Measurements from ENCODE around the gene PTX4.

Gene PTX4

DNA sequence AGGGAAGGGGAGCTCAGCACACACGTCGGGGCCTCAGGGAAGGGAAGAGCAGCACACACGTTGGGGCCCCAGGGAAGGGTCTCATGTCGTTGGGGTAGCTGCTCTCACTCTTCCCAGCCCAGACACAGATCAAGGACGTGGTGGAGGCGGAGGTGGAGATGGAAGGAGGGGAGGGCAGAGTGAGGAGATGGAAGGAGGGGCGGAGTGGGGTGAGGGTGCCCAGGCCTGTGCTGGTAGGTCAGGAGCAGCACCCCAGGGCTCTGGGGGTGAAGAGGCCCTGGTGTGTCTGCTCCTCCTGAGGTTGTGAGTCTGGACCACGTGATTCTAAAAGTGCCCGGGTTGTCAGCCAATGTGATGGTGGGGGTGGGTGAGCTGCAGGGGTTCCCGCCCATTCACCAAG, 28.8 kb downstream of the PTX4 start:
- no peak for DNase-seq (ENCODE audit: low read depth in 2 of 2)

DNA sequence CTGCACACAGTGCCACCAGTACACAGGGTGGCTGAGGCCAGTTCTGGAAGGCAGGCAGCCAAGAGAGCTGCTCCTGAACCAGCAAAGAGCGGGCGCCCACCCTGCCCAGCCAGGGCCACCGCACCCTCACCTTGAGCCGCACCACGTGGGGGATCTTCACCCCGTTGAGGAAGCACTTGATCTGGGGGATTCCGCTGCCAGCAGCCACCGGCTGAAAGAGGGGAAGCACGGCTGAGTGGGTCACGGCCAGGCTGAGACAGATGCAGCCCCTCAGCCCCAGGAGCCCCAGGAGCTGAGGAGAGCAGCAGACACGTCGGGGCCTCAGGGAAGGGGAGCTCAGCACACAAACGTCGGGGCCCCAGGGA, 29.8 kb downstream of the PTX4 start:
- DNase-seq (ENCODE audit: low read depth in 2 of 2): no peak

GRCh38 chr16:1458336-1458976, 30.3 kb downstream of the PTX4 start:
- no peak for DNase-seq (ENCODE audit: low read depth in 2 of 2)

DNA sequence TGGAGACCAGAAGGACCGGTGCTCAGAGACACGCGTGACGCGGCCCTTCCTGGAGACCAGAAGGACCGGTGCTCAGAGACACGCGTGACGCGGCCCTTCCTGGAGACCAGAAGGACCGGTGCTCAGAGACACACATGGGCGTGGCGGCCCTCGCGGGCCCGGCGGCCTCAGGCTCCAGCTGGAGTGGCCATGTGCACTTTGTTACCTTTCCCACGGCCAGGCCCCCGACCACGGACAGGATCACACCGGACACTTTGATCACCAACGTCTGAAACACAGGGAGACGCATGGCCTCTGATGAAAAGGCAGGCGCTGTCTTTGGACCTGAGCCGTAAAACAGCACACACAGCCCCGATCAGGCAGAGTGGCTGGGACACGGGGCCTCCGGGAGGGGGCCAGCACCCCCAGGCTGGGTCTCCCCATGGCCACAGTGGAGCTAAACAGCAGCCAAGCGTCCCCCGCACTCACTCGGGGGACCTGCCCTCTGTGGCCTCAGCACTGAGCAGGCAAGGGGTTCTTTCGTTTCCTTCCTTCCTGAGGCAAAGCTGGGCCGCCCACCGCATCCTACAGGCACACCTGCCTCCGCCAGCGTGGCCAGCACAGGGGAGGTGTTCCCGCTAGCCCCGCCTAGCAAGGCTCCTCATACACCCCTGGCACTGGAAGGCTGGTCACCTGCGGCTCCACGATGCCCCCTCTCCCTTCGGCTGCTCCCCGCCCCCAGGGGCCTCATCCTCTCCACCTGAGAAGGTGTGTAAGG, 31.1 kb downstream of the PTX4 start:
- no peak for DNase-seq (ENCODE audit: low read depth in 2 of 2)

GRCh38 chr16:1456951-1457350, 31.8 kb downstream of the PTX4 start:
- no peak for DNase-seq (ENCODE audit: low read depth in 2 of 2)

- no peak for DNase-seq (ENCODE audit: low read depth in 2 of 2)
Observed at GRCh38 chr16:1455190-1456171, 33.3 kb downstream of the PTX4 start.

DNA sequence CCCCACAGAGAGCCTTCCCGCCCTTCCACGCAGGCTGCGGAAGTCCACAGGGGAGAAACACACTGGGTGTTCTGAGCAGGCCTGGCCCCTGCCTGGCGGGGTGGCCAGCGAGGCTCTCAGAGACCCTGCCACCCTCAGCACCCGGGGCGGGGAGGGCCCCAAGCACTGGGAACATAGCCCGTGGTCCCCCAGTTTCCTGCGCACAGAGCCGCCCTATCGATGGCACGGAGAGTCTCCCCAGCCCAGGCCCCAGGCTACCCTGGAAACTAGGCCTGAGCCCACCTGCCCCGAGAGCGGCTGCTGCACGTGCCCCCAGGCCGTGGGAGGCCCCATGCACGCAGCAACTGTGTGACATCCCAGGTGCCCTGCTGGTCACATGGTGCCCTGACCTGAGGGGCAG, 34.2 kb downstream of the PTX4 start:
- no peak for DNase-seq (ENCODE audit: low read depth in 2 of 2)

DNA sequence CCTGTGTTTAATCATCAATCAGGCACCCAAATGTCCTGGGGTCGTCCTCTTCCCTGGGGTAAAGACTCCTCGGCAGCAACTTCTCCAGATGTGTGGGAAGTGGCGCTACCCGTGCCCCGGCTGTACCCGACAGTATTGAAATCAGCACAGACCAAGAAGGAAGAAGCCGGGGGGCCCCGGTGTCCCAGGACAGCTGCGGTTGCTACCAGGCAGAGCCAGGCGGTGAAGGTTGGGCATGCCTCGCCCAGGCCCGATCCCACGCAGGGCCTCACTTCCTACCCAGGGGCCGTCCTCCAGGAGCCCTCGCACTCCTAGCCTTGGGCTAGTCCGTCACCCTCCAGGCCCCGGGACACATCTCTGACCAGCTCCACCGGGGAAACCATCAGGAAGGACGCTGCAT, 35.4 kb downstream of the PTX4 start:
- DNase-seq (ENCODE audit: low read depth in 2 of 2): no peak

- no peak for DNase-seq (ENCODE audit: low read depth in 2 of 2)
Observed at GRCh38 chr16:1452530-1452929, 36.2 kb downstream of the PTX4 start.

- DNase-seq (ENCODE audit: low read depth in 2 of 2): no peak
Observed at GRCh38 chr16:1451702-1452392, 36.9 kb downstream of the PTX4 start.

DNA sequence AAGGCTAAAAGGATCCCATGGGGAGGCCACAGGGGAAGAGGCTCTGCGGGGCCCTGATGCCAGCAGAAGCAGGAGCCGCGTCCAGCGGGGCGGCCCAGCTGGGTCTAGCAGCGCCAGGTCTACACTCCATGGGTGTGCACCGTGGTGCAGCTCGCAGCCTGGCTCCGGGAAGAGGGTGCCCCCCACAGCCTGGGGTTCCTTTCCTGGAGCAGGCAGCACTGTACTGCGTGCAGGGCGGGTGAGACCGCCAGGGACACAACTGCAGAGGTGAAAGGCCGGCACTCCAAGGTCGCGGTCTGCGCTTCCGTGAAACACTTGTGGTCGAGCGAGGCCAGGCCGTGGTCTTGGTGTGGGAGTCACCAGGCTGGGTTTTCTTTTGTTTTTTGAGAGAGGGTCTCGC, 37.9 kb downstream of the PTX4 start:
- DNase-seq (ENCODE audit: low read depth in 2 of 2): no peak

DNA sequence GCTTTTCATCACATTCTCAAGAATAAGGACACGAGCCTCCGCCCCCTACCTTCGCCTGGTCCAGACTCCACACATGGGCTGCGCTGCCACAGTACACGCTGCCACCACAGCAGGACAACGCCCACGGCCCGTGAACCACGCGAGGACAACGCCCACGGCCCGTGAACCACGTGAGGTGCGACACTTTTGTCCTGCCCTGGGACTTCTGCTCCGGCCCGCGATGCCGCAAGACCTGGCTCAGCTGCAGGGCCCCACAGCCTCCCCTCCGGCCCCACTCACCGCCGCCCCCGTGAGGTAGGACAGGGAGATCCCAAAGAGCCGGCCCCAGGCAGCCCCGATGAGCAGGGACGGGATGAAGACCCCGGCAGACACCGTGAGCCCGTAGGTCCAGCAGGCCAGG, 38.5 kb downstream of the PTX4 start:
- no peak for DNase-seq (ENCODE audit: low read depth in 2 of 2)

- no peak for DNase-seq (ENCODE audit: low read depth in 2 of 2)
Observed at GRCh38 chr16:1449201-1449788, 39.4 kb downstream of the PTX4 start.

DNA sequence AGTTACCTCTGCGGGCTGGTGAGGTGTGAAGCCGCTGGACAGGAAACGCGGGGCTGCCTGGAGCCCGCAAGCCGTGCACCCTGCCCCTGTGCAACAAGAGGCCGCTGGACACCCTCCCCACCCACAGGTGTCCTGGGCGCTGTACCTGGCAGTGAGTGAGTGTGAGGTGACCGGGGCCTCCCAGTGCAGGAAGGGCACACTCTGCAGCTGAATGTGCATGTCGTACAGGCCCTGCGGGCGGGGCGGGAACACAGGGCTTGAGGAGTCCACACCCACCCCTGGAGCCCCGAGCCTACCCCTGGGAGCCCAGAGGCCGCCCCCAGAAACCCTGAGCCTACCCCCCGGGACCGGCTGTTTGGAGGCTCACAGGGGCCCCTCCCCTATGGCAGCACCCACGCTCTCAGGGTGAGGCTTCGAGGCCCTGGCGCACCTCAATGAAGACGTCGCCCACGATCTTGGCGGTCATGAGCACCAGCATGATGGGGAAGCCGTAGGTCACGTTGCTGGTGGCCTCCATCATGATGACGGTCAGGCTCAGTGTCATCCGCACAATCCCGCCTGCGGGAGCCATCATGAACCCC, 40.1 kb downstream of the PTX4 start:
- no peak for DNase-seq (ENCODE audit: low read depth in 2 of 2)

- no peak for DNase-seq (ENCODE audit: low read depth in 2 of 2)
Observed at GRCh38 chr16:1447965-1448364, 40.8 kb downstream of the PTX4 start.

DNA sequence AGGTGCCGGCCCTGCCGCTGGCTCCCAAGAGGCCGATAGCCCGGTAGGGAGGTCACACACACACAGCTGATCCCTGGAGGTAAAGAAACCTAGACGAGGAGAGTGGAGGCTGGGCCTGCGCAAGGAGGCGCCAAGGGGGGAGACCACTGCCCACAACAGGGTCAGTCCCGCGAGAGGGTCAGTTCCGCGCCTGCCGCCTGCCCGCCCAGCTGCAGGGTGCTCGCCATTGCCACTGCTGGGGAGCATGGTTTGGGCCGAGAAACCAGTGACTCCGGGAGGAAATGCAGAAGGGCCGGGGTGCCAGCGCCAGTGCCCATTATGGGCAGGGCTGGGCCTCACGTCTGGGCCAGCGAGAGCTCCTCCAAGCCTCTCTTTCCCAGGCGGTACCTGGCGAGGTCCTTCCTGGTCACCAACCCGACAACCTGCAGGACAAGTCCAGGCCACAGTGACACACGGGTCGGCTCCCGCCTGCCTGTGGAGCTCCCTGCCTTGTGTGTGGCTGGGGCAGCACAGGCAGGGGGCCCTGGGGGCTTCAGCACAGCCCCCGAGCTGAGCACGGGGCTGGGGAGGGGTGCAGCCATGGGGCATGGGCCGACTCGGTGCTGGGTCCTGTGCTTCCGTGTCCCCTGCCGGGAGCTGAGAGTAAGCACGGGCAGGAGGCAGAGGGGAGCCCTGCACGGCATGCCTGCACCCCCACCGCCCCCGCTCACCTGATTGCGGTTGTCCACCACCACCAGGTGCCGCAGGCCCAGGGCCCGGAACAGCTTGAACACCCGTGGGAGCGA, 42.3 kb downstream of the PTX4 start:
- DNase-seq (ENCODE audit: low read depth in 2 of 2): no peak

DNA sequence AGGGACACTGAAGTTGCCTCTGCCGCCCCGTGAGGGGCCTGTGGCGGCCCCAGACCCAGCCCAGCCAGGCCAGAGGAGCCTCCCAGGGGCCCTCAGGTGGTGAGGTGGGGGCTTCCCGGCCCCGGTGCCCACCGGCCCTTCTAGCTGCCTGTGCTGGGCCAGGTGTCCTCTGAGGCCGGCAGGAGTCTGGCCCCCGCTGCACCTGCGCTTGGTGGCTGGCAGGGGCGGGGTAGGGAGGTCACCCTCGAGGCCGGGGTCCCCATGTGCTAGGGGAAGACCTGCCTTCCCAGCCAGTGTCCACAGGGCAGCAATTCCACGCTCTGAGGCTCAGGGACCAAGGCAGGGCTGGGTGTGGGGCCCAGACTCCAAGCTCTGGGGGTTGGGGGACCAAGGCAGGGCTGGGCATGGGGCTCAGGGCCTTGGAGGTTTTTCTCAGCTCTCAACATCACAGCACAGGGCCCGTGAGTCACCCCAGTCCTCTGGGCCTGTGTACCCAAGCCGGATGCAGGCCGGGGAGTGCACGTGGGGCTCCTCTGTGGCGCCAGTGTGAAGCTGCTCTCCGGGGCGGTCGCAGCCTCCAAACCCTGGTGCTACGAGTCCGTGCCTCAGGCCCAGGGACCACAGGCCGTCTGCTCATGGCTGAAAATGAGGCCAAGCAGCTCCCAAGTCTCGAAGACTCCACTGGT, 43.1 kb downstream of the PTX4 start:
- DNase-seq (ENCODE audit: low read depth in 2 of 2): no peak

GRCh38 chr16:1444730-1445517, 43.8 kb downstream of the PTX4 start:
- DNase-seq (ENCODE audit: low read depth in 2 of 2): no peak

Measured in stimulated activated CD8-positive, alpha-beta memory T cell treated with anti-CD3 and anti-CD28 coated beads, Interleukin-15, amount 100 ng/mL, for 4 hours (primary cell).